22Rv1 (cell line): ENCODE measurements around the gene CGB8.

Experiments
- ZFX ChIP-seq: fragments of 450-650 bp; IDR thresholded peaks from 2 replicates; pipeline ENCODE4 v1.6.1; 2017; ENCODE audit warnings: antibody characterized with exemption, borderline replicate concordance
- TF ChIP-seq, protein P1 (sequence below): fragments of 450-650 bp; IDR thresholded peaks from 2 replicates; pipeline ENCODE4 v1.5.1; 2017; ENCODE audit warnings: mild to moderate bottlenecking

DNA sequence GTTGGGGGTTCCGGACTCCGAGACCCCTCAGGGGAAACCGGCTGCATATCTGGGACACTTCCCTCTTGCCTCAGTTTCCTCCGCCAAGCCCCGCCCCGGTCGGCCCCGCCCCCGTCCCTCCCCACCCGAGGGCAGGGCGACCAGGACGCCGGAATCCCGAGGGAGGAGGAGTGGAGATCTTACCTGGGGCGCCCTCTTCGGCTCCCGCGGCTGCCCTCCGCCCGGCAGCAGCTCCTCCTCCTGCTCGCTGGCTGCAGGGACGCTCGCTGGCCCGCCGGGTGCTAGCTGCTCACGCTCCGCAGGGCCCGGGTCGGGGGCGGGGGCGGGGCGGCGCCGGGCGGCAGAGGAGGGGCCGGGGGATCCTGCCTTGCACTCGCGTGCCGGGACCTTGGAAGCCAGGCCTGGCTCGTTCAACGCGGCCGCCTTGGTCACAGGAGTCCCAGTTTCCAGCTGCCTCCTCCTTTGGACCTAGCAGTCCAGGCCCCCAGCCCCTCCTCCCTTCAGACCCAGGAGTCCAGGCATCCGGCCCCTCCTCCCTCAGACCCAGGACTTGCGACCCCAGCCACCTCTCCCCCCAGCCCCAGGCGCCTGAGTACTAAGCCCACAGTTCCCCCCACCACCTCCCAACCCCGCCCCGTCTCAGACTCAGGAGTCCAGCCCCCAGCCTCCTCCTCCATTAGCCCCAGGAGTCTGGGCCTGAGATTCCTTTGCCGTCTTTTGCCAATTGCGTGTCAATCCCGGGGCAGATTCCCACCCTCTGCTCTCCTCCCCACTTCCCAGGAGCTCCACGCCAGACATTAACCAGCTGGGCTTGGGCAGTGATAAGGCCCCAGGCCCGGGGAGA, 16.1 kb upstream of the CGB8 start, which contains the start of gene NTF4:
- TF ChIP-seq, protein P1, sequence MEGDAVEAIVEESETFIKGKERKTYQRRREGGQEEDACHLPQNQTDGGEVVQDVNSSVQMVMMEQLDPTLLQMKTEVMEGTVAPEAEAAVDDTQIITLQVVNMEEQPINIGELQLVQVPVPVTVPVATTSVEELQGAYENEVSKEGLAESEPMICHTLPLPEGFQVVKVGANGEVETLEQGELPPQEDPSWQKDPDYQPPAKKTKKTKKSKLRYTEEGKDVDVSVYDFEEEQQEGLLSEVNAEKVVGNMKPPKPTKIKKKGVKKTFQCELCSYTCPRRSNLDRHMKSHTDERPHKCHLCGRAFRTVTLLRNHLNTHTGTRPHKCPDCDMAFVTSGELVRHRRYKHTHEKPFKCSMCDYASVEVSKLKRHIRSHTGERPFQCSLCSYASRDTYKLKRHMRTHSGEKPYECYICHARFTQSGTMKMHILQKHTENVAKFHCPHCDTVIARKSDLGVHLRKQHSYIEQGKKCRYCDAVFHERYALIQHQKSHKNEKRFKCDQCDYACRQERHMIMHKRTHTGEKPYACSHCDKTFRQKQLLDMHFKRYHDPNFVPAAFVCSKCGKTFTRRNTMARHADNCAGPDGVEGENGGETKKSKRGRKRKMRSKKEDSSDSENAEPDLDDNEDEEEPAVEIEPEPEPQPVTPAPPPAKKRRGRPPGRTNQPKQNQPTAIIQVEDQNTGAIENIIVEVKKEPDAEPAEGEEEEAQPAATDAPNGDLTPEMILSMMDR: peak; percentile 24
- no peak for TF ChIP-seq ZFX
